ENCODE data around the gene HOXD12.

Gene HOXD12

DNA sequence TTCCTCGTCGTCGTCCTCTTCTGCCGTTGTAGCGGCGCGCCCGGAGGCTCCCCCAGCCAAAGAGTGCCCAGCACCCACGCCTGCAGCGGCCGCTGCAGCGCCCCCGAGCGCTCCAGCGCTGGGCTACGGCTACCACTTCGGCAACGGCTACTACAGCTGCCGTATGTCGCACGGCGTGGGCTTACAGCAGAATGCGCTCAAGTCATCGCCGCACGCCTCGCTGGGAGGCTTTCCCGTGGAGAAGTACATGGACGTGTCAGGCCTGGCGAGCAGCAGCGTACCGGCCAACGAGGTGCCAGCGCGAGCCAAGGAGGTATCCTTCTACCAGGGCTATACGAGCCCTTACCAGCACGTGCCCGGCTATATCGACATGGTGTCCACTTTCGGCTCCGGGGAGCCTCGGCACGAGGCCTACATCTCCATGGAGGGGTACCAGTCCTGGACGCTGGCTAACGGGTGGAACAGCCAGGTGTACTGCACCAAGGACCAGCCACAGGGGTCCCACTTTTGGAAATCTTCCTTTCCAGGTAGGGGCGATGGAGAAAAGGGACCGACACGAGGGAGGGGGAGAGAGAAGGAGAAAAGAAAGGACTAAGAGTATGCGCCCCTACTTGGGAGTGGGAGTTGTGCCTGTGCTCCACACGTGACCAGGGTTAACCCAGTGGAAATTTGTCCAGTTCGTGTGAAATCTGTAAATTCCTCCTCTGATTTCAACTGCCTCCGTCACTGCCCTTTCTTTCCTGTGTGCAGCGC, 6.3 kb upstream of the HOXD12 start:
- DNase-seq (ENCODE audit: low spot score), result no peak

DNA sequence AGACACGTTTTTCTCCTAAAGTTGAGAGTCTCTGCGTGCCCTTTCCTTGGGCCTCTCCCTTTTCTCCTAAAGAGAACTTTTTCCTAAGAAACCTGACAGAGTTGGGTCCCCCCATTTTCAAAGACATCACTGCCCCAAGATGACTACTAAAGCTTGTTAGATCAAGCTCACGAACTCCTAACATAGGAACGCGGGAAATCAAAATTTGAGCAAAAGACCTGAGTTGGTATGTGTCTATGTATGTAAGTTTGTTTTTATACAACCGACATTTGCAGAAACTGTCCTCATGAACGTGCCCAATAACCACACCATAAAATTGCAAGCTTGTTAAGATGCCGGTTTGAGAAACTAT, 5.7 kb upstream of the HOXD12 start:
- no peak for DNase-seq (ENCODE audit: low spot score)

DNA sequence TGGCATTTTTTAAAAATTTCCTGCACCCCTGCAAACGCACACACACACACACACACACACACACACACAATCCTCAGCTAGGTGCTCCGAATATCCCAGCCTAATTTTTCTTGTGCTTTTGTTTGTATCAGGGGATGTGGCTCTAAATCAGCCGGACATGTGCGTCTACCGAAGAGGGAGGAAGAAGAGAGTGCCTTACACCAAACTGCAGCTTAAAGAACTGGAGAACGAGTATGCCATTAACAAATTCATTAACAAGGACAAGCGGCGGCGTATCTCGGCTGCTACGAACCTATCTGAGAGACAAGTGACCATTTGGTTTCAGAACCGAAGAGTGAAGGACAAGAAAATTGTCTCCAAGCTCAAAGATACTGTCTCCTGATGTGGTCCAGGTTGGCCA, 5.2 kb upstream of the HOXD12 start:
- DNase-seq (ENCODE audit: low spot score), result no peak

DNA sequence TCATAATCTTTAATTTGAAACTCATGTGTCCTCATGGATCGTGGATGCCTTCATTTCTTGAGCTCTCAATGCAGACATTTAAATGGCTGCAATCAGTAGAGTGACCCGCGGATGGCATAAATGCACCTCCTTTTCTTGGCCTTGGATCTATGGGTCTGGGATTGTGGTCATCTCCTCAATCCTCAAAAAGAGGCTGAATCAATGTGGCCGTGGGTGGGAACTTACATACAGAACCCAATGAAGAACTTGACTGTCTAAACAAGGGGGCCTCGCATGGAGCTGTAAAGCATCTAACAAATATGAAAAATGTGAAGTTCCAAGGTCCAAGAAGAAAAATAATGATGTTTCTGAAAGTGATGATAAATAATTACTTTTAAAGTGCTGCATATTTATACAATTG, 4.2 kb upstream of the HOXD12 start:
- DNase-seq (ENCODE audit: low spot score), result no peak

DNA sequence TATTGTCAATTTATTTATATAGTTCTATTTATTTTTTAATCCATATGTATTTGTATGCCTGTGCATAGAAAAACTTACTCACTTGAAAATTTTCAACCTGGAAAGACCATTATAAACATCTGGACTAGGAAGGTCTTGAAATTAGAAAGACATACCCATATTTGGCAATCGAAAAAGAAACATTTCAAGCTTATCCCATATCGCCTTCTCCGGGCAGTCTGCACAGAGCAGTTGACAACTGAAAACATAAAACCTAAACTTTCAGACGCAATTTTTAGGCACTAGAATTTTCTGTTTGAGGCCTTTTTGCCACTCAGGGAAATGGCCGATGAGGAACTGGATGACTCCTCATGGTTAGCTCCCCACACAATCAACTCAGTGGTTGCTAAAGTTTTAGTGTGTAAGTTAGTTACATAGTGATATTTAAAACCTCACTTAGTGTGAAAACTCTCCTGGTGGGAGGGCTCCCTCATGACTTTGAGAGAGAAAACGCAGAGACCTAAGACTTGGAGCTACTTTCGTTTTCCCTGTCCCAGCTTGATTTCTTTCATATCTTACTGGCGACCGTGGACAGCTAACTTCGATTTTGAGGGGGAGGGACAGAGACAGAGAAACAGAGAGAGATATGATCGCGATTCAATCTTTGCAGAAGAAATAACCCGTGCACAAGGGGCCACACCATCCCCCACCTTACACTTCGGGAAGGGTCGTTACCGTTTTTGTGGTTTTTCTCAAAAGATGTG, 3.2 kb upstream of the HOXD12 start:
- no peak for DNase-seq (ENCODE audit: low spot score)

DNA sequence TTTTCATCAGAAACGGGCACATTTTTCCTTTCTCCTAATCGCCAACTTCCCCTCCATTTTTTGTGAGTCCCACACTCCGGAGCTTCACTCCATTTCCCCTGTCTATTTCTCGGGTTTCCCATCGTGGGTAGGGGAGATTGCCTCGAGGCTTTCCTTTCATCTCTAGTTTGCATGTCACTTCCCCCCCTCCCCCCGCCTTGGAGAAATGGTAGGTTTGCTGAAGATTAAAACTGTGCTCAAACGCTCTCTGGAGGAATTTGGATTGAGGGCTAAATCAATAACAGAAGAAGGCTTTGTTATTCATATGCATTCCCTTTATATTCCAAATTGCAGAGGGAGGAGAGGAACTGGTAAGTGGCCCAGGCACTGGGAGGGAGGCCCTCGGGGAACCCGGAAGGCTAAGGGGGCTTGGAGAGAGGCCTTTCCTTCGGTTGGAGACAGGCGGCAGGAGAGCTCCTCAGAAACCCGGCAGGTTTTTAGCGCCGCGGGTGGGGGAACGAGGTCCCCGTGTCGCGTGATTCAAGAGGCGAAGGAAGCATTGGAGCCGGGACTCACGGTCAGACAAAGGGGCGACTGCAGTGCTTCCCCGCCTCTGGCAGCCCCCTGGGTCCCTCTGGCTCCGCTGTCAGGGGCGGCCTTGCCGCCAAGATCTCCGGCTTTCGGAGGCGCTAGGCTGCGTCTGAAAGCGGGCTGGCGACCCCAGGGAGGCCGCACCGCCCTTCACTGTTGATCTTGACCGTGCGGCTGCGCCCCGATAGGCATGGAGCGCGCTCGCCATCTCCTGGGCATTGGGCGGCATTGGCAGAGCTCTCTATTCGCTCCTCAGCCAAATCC, 2.4 kb upstream of the HOXD12 start:
- peak; percentile 83 for DNase-seq (ENCODE audit: low spot score)

DNA sequence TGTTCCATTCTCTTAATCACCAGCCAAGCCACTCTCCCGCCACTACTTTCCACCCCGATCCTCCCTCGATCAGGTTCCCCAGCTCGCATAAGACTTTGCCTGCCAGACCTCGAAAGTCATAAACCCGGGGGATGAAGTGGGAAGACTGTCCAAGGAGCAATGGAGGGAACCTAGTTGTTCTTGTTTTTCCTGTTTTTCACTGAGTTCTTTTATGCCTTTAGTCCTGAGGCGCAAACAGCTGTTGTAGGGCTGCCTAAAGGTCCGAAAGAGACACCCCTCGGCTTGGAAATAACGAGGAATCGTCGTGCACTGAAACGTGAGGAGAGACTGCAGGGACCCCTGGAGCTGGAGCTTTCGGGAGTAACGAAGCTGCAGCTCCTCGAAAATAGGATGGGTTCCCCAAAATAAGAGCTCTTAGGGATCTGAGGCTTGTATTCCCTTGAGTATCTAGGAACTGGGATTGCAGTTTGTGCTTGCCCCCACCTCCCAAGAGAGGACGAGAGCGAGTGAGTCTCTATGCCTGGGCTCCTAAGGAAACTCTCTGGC, 1.7 kb upstream of the HOXD12 start:
- no peak for DNase-seq (ENCODE audit: low spot score)

DNA sequence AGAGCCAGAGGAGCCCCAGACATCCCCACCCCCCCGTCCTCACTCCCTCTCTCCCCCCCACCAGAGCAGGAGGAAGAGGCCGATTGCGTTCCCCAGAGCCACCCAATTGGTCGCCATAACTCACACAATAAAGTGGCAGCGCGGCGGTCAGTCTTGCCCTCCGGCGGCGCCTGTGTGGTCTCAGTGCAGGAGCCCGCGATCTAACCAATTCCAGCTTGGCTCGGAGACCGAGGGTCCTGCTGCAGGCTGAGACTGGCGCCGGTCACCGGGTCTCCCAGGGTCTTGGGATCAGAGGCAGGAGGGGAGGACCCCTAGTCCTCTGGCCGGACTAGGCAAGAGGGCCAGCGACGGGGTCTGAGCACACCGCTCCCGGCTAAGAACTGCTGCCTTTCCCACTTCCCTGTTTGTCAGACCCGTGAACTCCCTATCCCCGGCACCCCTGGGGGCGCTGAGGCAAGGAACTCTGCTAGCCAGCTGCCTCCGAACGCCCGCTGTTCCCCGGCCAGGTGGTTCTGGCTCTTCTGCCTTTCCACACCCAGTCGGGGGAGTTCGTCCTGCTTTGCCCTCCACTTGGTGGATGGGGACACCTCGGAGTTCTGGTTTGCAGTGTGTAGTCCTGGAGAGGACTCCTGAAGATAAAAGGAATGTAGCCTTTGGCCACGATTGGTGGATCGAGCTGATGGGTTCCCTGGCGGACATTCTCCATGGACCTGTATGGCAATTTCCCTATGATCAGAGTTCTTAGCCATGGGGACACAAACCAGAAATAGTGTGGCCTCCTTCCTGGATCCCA, 1.0 kb upstream of the HOXD12 start:
- DNase-seq (ENCODE audit: low spot score), result no peak

DNA sequence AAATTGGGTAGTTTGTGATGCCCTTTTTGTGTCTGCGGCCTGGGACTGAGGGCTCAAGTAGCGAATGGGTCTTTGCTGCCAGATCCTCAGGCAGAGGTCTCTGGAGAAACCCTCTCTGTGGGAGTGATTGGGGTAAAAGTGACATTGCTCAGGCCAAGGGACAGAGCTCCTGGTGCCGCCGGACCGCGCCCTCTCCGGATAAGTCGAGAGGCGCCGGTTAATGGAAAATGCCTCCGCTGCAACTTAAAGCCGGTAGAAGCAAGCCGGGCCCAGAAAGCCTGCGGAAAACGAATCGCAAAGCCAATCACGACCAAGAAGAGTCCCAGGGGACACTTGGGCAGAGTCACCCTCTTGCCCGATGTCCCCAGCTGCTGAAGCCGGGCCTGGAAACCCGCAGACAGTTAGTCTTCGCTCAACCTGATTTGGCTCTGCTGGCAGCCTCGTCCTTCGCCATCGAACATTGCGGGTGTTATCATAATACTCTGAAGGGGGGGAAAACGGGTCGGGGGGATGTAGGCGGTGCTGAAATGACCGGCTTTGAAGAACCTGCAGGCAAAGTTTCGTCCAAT, 352 bp upstream of the HOXD12 start:
- DNase-seq (ENCODE audit: low spot score), result no peak

DNA sequence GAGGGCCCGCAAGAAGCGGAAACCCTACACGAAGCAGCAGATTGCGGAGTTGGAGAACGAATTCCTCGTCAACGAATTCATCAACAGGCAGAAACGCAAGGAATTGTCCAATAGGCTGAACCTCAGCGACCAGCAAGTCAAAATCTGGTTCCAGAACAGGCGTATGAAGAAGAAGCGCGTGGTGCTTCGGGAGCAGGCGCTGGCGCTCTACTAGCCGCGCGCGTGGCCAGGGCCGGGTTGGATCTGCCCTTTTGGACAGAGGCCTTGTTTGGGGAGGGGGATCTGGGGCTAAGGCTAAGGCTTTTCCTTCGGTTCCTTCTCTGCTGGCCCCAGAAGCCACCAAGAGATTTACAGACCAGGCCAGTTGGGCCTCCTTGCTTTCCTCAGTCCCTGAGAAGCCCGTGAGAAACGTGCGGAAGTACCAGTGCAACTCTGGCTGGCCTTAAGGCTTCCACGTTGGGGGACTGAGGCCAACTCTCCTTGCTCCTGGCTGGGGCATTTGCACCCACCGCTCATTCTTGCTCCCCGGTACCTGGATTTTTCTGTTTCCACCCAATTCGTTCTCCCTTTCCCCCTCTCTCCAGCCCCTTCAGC, 1.0 kb downstream of the HOXD12 start:
- no peak for DNase-seq (ENCODE audit: low spot score)

DNA sequence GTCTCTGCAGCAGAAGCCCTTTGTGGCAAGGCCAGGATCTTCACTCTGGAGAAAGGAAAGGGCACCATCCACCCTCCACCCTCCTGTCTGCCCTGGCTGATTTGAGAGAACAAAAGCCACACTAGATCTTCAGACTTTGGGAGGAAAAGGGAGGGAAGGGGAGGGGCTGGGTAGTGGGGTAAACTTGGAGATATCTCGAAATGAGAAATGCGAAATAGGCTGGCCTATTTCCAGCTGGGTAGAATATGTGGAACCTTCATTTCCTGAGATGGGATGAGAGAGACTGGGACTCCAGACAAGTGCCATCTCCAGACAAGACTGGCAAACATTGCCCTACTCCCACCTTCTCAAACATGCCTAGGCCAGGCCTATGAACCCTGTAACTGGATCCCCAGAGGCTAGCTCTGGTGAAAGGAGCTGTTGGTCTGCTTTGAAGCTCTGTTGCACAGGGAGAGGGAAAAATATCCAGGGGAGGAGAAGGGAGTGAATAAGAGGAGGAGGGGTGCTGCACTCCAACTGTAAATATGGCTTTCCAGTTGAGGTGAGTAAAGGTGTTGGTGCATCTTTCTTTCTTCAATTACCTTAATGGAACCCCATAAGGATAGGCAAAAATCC, 1.7 kb downstream of the HOXD12 start:
- DNase-seq (ENCODE audit: low spot score), result no peak

DNA sequence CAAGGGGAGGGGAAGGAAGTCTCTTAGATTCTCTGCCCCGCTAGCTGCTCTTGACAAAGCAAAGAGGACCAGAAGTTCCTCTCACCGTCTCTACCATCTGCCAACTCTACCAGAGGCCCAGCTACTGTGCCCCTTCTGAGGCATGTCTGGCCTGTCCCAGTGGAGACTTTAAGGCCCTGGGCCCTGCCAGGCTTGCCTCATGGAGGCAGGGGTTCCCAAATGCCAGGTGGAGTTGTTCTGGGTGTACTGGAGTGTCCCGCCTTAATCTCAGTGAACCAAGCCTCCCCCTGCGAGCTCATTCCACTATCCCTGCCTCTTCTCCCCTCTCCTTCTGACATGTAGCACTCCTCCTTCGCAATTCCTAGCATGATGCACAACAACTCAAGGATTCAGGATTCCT, 2.2 kb downstream of the HOXD12 start:
- no peak for DNase-seq (ENCODE audit: low spot score)

DNA sequence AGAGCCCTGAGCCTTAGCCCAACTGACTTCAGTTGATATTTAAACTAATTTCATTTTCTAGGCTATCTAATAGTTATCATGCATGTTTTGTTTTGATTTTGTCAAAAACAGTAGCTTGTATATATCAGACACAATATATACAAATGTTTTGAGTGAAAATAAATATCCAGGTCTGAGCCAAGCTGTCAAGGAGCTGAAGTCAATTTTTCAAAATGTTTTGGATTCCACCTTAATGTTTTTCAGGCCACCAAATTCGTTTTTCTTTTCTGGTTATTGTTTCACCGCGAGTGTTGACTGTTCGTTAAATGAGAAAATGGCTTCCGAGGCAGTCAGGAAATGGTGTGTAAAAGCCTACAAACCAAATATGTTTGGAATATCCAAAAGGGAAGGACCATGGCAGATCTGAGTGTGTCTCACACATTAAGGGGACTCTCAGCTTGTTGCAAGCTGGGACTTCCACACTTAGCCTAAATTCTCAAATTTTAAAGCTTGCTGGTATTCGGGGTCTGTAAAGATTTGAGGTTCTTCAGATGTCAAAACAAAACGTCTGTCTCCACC, 2.8 kb downstream of the HOXD12 start:
- DNase-seq (ENCODE audit: low spot score), result no peak

DNA sequence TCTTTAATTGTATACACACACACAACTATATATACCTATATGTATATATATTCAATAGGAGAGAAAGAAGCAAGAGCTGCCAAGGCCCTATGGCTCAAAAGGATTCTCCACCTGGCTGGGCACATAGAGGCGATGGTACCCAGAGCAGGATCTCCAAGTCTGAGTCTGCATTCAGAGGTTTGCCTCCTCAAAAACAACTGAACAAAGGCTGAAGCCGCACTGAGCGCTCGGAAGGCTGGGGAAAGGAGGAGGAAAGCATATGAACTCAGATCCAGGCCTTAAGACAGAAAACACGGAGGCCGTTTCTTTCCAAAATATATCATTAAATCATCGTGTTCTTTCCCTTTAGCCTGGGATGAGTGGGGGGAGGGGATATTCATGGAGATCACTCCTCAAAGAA, 3.6 kb downstream of the HOXD12 start:
- no peak for DNase-seq (ENCODE audit: low spot score)

DNA sequence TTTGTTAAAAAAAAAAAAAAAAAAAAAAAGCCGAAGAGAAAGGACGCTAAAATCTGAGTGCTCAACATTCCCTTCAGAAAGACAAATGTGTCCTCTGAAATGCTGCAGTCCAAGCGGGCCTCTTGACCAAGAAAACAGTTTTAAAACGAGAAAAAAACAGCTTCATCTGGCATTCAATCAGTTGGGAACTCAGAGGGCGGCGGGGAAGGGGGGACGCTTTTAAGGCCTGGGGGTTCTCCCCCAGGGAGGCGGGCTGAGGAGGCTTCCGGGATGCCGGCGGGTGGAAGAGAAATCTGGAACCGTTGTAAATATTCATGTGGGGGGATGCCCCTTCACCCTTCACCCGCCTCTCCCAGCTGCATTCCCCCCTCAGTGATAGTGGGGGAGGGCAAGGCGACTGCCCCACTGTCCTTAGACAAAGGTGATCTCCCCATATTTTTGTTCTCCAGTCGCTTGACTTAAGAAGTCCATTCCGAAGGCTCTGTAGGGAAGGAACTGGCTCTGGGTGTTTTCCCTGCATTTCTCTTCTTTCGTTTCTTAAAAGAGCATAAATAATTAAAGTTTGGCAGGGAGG, 4.2 kb downstream of the HOXD12 start:
- no peak for DNase-seq (ENCODE audit: low spot score)

DNA sequence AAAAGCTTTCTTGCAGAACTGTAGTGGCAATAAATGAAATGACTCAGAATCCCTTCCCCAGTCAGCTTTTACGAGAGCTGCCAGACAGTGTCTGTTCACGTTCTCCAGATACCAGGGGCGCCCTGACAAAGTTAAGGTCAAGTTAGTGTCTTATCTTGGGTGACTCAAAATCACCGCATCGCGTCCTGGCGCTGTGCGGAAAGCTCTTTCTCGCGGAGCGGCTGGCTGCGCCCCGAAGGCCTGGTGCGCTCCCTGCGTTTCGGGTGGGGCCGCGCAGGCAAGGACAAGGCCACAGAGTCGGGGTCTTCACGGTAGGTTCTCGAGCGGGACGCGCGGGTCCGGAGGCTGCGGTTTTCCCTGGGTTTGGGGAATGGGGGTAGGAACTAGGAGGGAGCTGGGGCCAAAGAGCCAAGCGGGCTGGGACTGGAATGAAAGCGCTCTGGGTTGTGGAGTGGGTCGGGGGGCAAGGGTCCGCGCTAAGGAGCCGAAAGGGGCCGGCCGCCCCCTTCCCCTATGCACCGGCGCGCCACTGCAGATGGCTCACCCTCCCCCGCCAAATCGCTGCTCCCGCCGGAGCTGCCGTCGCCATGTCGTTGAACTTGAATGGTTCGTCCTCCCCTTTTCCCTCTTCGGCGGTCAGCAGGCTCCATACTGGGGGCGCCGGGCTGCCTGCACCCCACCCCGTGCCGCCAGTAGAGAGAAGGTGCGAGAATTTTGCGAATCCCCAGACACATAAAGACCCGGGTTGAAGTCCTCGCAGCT, 4.9 kb downstream of the HOXD12 start:
- no peak for DNase-seq (ENCODE audit: low spot score)

DNA sequence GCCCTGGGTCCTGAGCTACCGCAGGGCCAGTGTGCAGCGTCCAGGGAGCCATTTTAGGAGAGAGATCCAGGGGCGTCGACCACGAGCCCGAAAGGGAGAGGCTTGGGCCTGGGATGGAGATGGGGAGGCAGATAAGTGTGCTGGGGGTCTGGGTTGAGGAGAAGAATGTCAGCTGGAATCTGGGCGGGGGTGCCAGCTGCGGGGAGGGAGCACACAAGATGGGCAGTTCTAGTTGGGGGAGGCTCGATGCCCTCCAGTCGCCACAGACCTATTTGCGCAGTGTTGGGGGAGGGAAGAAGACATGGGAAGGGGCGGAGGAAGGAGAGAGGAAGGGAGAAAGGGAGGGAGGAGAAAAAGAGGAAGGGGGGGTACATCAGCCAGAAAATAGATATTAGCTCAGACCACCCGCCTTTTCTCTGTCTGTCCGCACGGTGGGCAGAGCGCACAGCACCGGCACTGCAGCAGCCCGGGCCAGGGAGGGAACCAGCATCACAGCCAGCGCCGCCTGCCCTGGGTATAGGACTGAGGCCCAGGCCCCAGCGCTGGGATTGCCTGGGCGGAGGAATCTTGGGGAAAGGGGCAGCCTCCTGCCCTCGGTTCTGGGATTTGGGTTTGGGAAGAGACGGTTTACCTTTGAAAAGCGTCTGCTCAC, 5.6 kb downstream of the HOXD12 start:
- no peak for DNase-seq (ENCODE audit: low spot score)

DNA sequence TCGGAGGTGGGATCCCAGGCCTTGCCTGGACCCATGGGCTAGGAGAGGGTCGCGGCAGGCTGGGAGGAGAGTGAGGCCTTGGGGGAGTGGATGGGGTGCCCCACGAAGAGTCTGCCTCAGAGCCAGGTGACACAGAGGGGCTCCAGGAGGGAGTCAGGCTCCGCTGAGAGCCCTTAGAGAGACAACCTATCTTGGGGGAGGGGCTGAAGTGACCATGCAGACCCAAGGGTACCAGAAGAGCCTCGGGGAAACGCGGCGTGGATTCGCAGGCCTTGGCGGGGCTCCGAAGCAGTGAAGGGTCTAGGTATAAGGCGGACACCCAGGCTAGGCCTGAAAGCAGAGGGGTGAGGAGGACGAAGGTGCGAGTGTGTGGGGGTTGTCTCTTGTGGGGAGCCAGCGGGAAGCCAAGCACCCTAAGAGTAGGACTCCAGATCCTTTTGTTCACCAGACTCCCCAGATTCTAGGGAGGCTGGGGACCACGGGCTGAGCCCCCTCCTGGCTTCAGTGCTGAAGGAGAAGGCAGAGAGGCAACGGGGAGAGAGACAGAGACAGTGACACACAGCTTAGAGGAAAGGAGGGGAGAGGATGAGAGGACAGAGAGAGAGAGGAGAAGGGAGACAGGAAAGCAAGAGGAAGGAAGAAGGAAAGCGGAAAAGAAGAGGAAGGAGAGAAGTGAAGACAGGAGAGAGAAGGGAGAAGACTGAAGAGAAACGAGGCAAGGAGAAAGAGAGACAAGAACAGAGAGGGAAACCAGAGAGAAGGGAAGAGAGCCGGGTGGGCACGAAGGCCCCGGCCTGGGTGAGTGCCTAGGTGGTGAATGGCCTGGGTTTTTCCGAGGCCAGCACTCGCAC, 6.4 kb downstream of the HOXD12 start:
- DNase-seq (ENCODE audit: low spot score), result no peak

All from D341Med (cell line).